ENCODE measurements around the gene BNIP3. TPM values are rescaled to one million over a fixed set of nuclear protein-coding genes. Genes with fewer than 3 reads are reported as not detected.
A peak's percentile ranks its signal among the peaks of the same experiment; 100 is the strongest.

Gene BNIP3
- total RNA-seq, 1 donor from 2014 or later, result 112 TPM

DNA sequence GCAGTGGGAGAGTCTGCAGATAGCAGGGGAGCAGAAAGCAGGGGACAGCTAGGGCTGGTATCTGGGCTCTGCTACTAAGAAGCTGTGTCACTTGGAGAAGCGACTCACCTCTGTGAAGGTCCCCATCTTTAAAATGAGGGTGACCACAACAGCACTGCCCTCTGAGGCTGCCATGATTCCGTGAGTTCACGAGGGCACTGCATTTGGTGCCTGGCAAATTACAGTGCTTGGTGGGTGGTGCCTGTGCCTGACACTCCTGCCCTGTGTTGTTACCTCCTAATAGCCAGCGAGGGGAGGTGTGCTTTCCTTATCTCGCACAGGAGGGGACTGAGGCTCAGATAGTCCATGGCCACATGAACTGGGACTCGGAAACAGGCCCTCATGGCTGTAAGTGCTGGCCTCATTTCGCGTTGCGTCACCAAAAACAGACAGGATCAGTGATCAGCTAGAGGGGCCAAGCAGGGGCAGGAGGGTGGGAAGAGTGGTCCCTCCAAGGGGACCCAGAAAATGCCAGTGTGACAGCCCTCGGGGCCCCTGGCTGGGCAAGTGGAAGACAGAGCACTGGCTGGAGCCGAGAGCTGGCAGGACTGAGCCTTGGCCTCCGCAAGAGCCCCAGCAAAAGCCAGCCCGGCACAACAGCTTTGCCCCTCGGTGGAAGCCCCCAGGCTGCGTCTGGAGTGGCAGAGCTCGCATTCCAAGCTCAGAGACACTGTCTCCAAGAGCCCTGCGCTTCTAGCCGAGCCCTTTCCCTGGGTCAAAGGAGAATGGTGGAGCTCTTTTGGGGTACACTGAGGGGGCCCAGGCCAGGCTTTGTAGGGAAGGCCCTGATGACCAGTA lies 17.3 kb upstream of the BNIP3 start:
- Mint-ChIP-seq H3K27me3 (ENCODE audit: low read depth, unreplicated experiment) (peaks cover 25% of the 10 kb centered on the region), H3K4me3 (ENCODE audit: unreplicated experiment) (no peak overlapping the region), H3K27ac (ENCODE audit: unreplicated experiment) (no peak overlapping the region), H3K36me3 (ENCODE audit: low read depth, unreplicated experiment) (no peaks in the 10 kb centered on the region), H3K4me1 (ENCODE audit: low read depth, unreplicated experiment) (peaks cover 8% of the 10 kb centered on the region), H3K9me3 (ENCODE audit: unreplicated experiment) (peaks cover 2% of the 10 kb centered on the region)
- H3K4me2 ChIP-seq (ENCODE audit: low read length), result no peak overlapping the region
- H3K4me3 ChIP-seq (ENCODE audit: insufficient read depth, low read depth, low read length), result no peak overlapping the region
- no peak for TF ChIP-seq EZH2 (IDR thresholded peaks at IDR 0.05; ENCODE audit: insufficient read depth, low read length)
- TF ChIP-seq, protein P1, sequence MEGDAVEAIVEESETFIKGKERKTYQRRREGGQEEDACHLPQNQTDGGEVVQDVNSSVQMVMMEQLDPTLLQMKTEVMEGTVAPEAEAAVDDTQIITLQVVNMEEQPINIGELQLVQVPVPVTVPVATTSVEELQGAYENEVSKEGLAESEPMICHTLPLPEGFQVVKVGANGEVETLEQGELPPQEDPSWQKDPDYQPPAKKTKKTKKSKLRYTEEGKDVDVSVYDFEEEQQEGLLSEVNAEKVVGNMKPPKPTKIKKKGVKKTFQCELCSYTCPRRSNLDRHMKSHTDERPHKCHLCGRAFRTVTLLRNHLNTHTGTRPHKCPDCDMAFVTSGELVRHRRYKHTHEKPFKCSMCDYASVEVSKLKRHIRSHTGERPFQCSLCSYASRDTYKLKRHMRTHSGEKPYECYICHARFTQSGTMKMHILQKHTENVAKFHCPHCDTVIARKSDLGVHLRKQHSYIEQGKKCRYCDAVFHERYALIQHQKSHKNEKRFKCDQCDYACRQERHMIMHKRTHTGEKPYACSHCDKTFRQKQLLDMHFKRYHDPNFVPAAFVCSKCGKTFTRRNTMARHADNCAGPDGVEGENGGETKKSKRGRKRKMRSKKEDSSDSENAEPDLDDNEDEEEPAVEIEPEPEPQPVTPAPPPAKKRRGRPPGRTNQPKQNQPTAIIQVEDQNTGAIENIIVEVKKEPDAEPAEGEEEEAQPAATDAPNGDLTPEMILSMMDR (IDR thresholded peaks at IDR 0.05; ENCODE audit: insufficient read depth, low read depth, low read length), result no peak
- no peak overlapping the region for H3K9ac ChIP-seq (ENCODE audit: low read length)
- H3K27ac ChIP-seq (ENCODE audit: low read depth, low read length), result no peak overlapping the region
- H3K4me1 ChIP-seq (ENCODE audit: insufficient read depth, low read length), result no peaks in the 10 kb centered on the region
- DNase-seq (ENCODE audit: low read depth) (no peak), FAIRE-seq (no peak)
- H3K36me3 ChIP-seq (ENCODE audit: insufficient read depth, low read length), result no peaks in the 10 kb centered on the region
- H3K27me3 ChIP-seq (ENCODE audit: insufficient read depth, low read length), result no peaks in the 10 kb centered on the region
- H3K9me3 ChIP-seq (ENCODE audit: insufficient read depth, low read depth, low read length), result no peaks in the 10 kb centered on the region
- no peaks in the 10 kb centered on the region for H4K20me1 ChIP-seq (ENCODE audit: insufficient read depth, low read length)
- H2AFZ ChIP-seq (ENCODE audit: low read depth, low read length), result no peak overlapping the region
- no peaks in the 10 kb centered on the region for H3K79me2 ChIP-seq (ENCODE audit: insufficient read depth, low read length)

DNA sequence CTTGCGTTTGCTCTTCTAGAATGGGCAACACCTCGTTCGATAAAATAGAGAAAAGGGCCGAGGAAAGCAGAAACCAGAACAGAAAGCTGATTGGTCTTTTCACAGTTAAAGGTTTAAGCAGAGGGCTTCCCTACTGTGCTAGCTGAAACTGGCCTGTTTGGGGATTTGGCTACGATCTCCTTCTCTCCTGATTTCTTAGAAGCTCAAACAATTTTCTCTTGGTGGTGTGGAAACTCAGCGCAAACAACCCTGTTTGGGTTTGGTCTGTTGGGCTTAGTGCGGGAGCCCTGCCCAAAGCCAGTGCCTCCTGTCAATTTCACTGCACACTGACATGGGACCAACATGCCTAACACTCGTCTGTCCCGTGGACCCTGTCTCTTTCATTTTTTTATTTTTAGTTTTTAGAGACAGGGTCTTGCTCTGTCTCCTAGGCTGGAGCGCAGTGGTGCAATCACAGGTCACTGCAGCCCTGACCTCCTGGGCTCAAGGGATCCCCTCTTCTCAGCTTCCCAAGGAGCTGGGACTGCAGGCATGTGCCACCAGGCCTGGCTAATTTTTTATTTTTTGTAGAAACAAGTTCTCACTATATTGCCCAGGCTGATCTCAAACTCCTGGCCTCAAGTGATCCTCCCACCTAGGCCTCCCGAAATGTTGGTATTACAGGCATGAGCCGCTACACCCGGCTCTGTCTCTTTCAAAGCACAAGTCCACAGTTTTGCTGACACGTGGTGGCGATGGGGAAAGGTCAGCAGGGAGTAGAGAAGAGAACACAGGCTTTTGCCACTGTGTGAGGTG lies 16.5 kb upstream of the BNIP3 start:
- H3K27ac ChIP-seq (ENCODE audit: low read depth, low read length), result no peak overlapping the region
- Mint-ChIP-seq H3K9me3 (ENCODE audit: unreplicated experiment) (no peaks in the 10 kb centered on the region), H3K36me3 (ENCODE audit: low read depth, unreplicated experiment) (no peaks in the 10 kb centered on the region)

More for the DNA sequence above, 16.5 kb upstream of the BNIP3 start:
- Histone ChIP-seq H3K4me2 (ENCODE audit: low read length) (peak overlapping the region; percentile 49), H3K9me3 (ENCODE audit: insufficient read depth, low read depth, low read length) (no peaks in the 10 kb centered on the region), H3K4me1 (ENCODE audit: insufficient read depth, low read length) (no peaks in the 10 kb centered on the region), H2AFZ (ENCODE audit: low read depth, low read length) (peak overlapping the region; percentile 50), H3K79me2 (ENCODE audit: insufficient read depth, low read length) (no peaks in the 10 kb centered on the region), H3K4me3 (ENCODE audit: insufficient read depth, low read depth, low read length) (no peak overlapping the region), H3K27me3 (ENCODE audit: insufficient read depth, low read length) (peaks cover 3% of the 10 kb centered on the region), H3K36me3 (ENCODE audit: insufficient read depth, low read length) (no peaks in the 10 kb centered on the region), H4K20me1 (ENCODE audit: insufficient read depth, low read length) (no peaks in the 10 kb centered on the region), H3K9ac (ENCODE audit: low read length) (no peak overlapping the region)
- no peak for TF ChIP-seq EZH2 (IDR thresholded peaks at IDR 0.05; ENCODE audit: insufficient read depth, low read length)
- TF ChIP-seq, protein P1 (IDR thresholded peaks at IDR 0.05; ENCODE audit: insufficient read depth, low read depth, low read length), result no peak
- peaks cover 8% of the 10 kb centered on the region for H3K4me1 Mint-ChIP-seq (ENCODE audit: low read depth, unreplicated experiment)
- H3K27me3 Mint-ChIP-seq (ENCODE audit: low read depth, unreplicated experiment), result peaks cover 32% of the 10 kb centered on the region
- FAIRE-seq, result no peak
- no peak overlapping the region for H3K4me3 Mint-ChIP-seq (ENCODE audit: unreplicated experiment)
- peak overlapping the region; percentile 22 for H3K27ac Mint-ChIP-seq (ENCODE audit: unreplicated experiment)
- no peak for DNase-seq (ENCODE audit: low read depth)

Measured in astrocyte (in vitro differentiated cells and primary cell).